ENCODE data around the gene ALG3. TPM values are rescaled to one million over a fixed set of nuclear protein-coding genes. Genes with fewer than 3 reads are reported as not detected.
"Not testable (repeated sequence)": the region's sequence is repeated elsewhere in the genome, so short reads cannot be mapped to it uniquely, and the experiment has no call there.

Gene ALG3
- total RNA-seq, 3 donors from 2014 or later (not counting 1 experiment from before 2014, with no cell fraction given) = 18.4 to 21.8 (median 20.4) TPM

DNA sequence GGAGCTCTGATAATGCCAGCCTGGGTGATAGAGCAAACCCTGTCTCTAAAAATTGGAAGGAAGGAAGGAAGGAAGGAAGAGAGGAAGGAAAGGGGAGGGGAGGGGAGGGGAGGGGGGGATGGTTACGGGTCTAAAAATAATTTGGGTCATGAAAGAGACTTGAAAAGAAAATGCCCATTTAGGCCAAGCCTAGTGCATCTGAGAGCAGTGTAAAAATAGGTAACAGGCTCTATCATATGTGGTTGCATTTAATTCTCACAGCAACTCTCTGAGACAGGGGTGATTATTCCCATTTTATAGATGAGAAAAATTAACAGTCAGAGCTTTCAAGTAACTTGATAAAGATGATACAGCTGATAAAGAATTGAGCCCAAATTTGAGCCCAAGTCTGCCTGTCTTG is 23.5 kb upstream of the ALG3 start:
- Mint-ChIP-seq H3K4me3 (no peak overlapping the region), H3K9me3 (no peaks in the 10 kb centered on the region), H3K36me3 (no peaks in the 10 kb centered on the region), H3K4me1 (peaks cover 0 to 6% of the 10 kb centered on the region in 2 donors), H3K27me3 (ENCODE audit: low read depth in 2 of 2) (peaks cover 31 to 47% of the 10 kb centered on the region in 2 donors), H3K27ac (no peak overlapping the region)
- no peak overlapping the region for H3K4me3 ChIP-seq (ENCODE audit: low read length)
- no peaks in the 10 kb centered on the region for H3K9me3 ChIP-seq (ENCODE audit: control insufficient read depth, insufficient read depth, low read length)
- H3K27me3 ChIP-seq (ENCODE audit: control insufficient read depth, insufficient read depth, low read length) = peaks cover 16% of the 10 kb centered on the region
- TF ChIP-seq, protein P1, sequence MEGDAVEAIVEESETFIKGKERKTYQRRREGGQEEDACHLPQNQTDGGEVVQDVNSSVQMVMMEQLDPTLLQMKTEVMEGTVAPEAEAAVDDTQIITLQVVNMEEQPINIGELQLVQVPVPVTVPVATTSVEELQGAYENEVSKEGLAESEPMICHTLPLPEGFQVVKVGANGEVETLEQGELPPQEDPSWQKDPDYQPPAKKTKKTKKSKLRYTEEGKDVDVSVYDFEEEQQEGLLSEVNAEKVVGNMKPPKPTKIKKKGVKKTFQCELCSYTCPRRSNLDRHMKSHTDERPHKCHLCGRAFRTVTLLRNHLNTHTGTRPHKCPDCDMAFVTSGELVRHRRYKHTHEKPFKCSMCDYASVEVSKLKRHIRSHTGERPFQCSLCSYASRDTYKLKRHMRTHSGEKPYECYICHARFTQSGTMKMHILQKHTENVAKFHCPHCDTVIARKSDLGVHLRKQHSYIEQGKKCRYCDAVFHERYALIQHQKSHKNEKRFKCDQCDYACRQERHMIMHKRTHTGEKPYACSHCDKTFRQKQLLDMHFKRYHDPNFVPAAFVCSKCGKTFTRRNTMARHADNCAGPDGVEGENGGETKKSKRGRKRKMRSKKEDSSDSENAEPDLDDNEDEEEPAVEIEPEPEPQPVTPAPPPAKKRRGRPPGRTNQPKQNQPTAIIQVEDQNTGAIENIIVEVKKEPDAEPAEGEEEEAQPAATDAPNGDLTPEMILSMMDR (IDR thresholded peaks at IDR 0.05) = no peak
- no peaks in the 10 kb centered on the region for H3K4me1 ChIP-seq (ENCODE audit: control insufficient read depth, insufficient read depth, low read length)
- ATAC-seq (no peak), DNase-seq (no peak)
- H3K36me3 ChIP-seq (ENCODE audit: control insufficient read depth, insufficient read depth, low read length) = no peaks in the 10 kb centered on the region
- WGBS (ENCODE audit: insufficient coverage) = 23% methylated on average over 1 of the region's 1 CpG
- H3K27ac ChIP-seq (ENCODE audit: low read length) = no peak overlapping the region
- intact Hi-C loops (cut with micrococcal nuclease) = no loop called here

- H3K27me3 ChIP-seq (ENCODE audit: control insufficient read depth, insufficient read depth, low read length) = peaks cover 16% of the 10 kb centered on the region
- H3K4me3 Mint-ChIP-seq; H3K9me3 Mint-ChIP-seq; H3K4me1 ChIP-seq (ENCODE audit: control insufficient read depth, insufficient read depth, low read length); ATAC-seq; intact Hi-C loops (cut with micrococcal nuclease); H3K27ac ChIP-seq (ENCODE audit: low read length); H3K27ac Mint-ChIP-seq; H3K36me3 ChIP-seq (ENCODE audit: control insufficient read depth, insufficient read depth, low read length); H3K9me3 ChIP-seq (ENCODE audit: control insufficient read depth, insufficient read depth, low read length); DNase-seq; H3K36me3 Mint-ChIP-seq; H3K4me3 ChIP-seq (ENCODE audit: low read length); H3K4me1 Mint-ChIP-seq: not testable (repeated sequence)
- peaks cover 21 to 25% of the 10 kb centered on the region in 2 donors for H3K27me3 Mint-ChIP-seq (ENCODE audit: low read depth in 2 of 2)
- WGBS (ENCODE audit: insufficient coverage) = no CpG with 5 or more reads among the region's 1 CpG
Measured at GRCh38 chr3:184267249-184267648, 18.5 kb upstream of the ALG3 start.

GRCh38 chr3:184262764-184263179 is 14.0 kb upstream of the ALG3 start:
- TF ChIP-seq, protein P1 (IDR thresholded peaks at IDR 0.05) = no peak
- 26% methylated on average over 15 of the region's 15 CpGs for WGBS (ENCODE audit: insufficient coverage)
- H3K4me1 ChIP-seq (ENCODE audit: control insufficient read depth, insufficient read depth, low read length) = peaks cover 29% of the 10 kb centered on the region
- no peak overlapping the region for H3K27ac Mint-ChIP-seq
- no peaks in the 10 kb centered on the region for H3K9me3 Mint-ChIP-seq
- DNase-seq = no peak
- no peak for ATAC-seq
- no peaks in the 10 kb centered on the region for H3K9me3 ChIP-seq (ENCODE audit: control insufficient read depth, insufficient read depth, low read length)
- intact Hi-C loops (cut with micrococcal nuclease) = no loop called here
- H3K36me3 ChIP-seq (ENCODE audit: control insufficient read depth, insufficient read depth, low read length) = no peaks in the 10 kb centered on the region
- H3K27me3 Mint-ChIP-seq (ENCODE audit: low read depth in 2 of 2) = peaks cover 10 to 24% of the 10 kb centered on the region in 2 donors
- peaks cover 20% of the 10 kb centered on the region for H3K27me3 ChIP-seq (ENCODE audit: control insufficient read depth, insufficient read depth, low read length)
- H3K4me3 Mint-ChIP-seq = peak overlapping the region; percentile 66
- H3K4me3 ChIP-seq (ENCODE audit: low read length) = no peak overlapping the region
- no peak overlapping the region for H3K27ac ChIP-seq (ENCODE audit: low read length)
- peaks cover 18 to 28% of the 10 kb centered on the region in 2 donors for H3K4me1 Mint-ChIP-seq
- no peaks in the 10 kb centered on the region for H3K36me3 Mint-ChIP-seq

GRCh38 chr3:184261854-184262763 is 13.3 kb upstream of the ALG3 start:
- H3K4me3 ChIP-seq (ENCODE audit: low read length) = peak overlapping the region; percentile 28
- Mint-ChIP-seq H3K27me3 (ENCODE audit: low read depth in 2 of 2) (peaks cover 3 to 19% of the 10 kb centered on the region in 2 donors), H3K4me1 (peaks cover 18 to 28% of the 10 kb centered on the region in 2 donors), H3K9me3 (no peaks in the 10 kb centered on the region), H3K36me3 (no peaks in the 10 kb centered on the region), H3K27ac (peak overlapping the region in 1 of 2 donors; percentile 45), H3K4me3 (peak overlapping the region; percentile 78)
- H3K27me3 ChIP-seq (ENCODE audit: control insufficient read depth, insufficient read depth, low read length) = peaks cover 20% of the 10 kb centered on the region
- 5% methylated on average over 62 of the region's 66 CpGs for WGBS (ENCODE audit: insufficient coverage)
- no peaks in the 10 kb centered on the region for H3K36me3 ChIP-seq (ENCODE audit: control insufficient read depth, insufficient read depth, low read length)
- no peaks in the 10 kb centered on the region for H3K9me3 ChIP-seq (ENCODE audit: control insufficient read depth, insufficient read depth, low read length)
- TF ChIP-seq, protein P1 (IDR thresholded peaks at IDR 0.05) = no peak
- peak; percentile 36 to 42 (median 42) for ATAC-seq
- DNase-seq = peak in 1 of 2 donors; percentile 49
- intact Hi-C loops (cut with micrococcal nuclease) = no loop called here
- H3K27ac ChIP-seq (ENCODE audit: low read length) = no peak overlapping the region
- peaks cover 29% of the 10 kb centered on the region for H3K4me1 ChIP-seq (ENCODE audit: control insufficient read depth, insufficient read depth, low read length)
